Right ventricle myocardium superior (tissue), 1 donor: Measurements from ENCODE around the gene OR7A17. TPM values are rescaled to one million over a fixed set of nuclear protein-coding genes. Genes with fewer than 3 reads are reported as not detected.

Experiments used
- total RNA-seq: library from RNA; stranded (reverse); fragmentation: NEBNext Ultra II Directional; extraction: Animal tissue kit (Norgen Biotek cat#: 25700); gene quantifications from one replicate; pipeline ENCODE4 v1.2.1, GENCODE V29; 2021
- donor health status: DM: no; HTN: yes; CAD: no; lungs with severe emphysema.

OR7A17 gene
- total RNA-seq, 1 donor from 2014 or later, result not detected

Other genes with a start within 250 kb of the OR7A17 start
- gene ADGRE3, start 211.3 kb downstream of the OR7A17 start, total RNA-seq, result not detected
- 7.0 TPM for gene ZNF333, start 196.1 kb downstream of the OR7A17 start, total RNA-seq
- 0.54 TPM for gene ADGRE2, start 107.6 kb downstream of the OR7A17 start, total RNA-seq
- not detected for gene OR7A5, start 50.9 kb downstream of the OR7A17 start, total RNA-seq
- gene OR7C1, start 50.9 kb downstream of the OR7A17 start, total RNA-seq, result not detected
- not detected for gene OR7A10, start 37.2 kb downstream of the OR7A17 start, total RNA-seq
- gene OR7C2, start 55.4 kb upstream of the OR7A17 start, total RNA-seq, result not detected
- gene SLC1A6, start 93.7 kb upstream of the OR7A17 start, total RNA-seq, result not detected
- not detected for gene CASP14, start 163.3 kb upstream of the OR7A17 start, total RNA-seq
- not detected for gene OR1I1, start 196.1 kb upstream of the OR7A17 start, total RNA-seq
- gene SYDE1, start 221.3 kb upstream of the OR7A17 start, total RNA-seq, result 15.9 TPM